H1 (cell line): ENCODE measurements around the gene TTC31. TPM values are rescaled to one million over a fixed set of nuclear protein-coding genes. Genes with fewer than 3 reads are reported as not detected.

ENCODE experiments used
- CHD2 ChIP-seq: IDR thresholded peaks from 2 replicates; pipeline ENCODE4 v1.6.1; 2012; ENCODE audit warnings: low read length, improper control_type of control experiment
- CTBP2 ChIP-seq: IDR thresholded peaks from 2 replicates; pipeline ENCODE4 v1.7.0; 2011; ENCODE audit warnings: borderline replicate concordance, mild to moderate bottlenecking, moderate library complexity, mixed read lengths, low read length; ENCODE audit not compliant: insufficient read depth, insufficient read length
- RNF2 ChIP-seq: fragments of 200-900, 300-1000 bp; sonication (generic); IDR thresholded peaks from 2 replicates; pipeline ENCODE4 v1.7.1; 2016; ENCODE audit warnings: borderline replicate concordance, low read depth, mild to moderate bottlenecking, antibody characterized with exemption, low read length; ENCODE audit not compliant: poor library complexity, severe bottlenecking; ENCODE audit errors: missing control alignments
- polyA plus RNA-seq, 7 experiments: library from polyadenylated mRNA; depleted of rRNA in 3 of 7; stranded (reverse) in 5 of 7; unstranded in 2 of 7; fragments of >200 nt in 5 of 7; fragments of 200-250 nt in 2 of 7; gene quantifications; 1 replicate in 5 of 7; 2 replicates in 1 of 7; 4 replicates in 1 of 7; pipeline versions ENCODE4 v1.2.1 to v1.2.3, GENCODE V29; 2011 to 2013; ENCODE audit warnings: missing spikeins in 2 of 7, mixed read lengths in 2 of 7
- total RNA-seq: library from RNA; stranded (reverse); fragmentation: NEBNext Ultra II Directional; extraction: Animal tissue kit (Norgen Biotek cat#: 25700); gene quantifications from 2 replicates; pipeline ENCODE4 v1.2.1, GENCODE V29; 2021

Gene TTC31
- total and polyA plus RNA-seq, 2 of the 8 experiments (the other 6 are each of a cell fraction or from before 2014, with no cell fraction given), result 28.8 to 29.9 TPM

GRCh38 chr2:74498500-74499266 lies 15.8 kb downstream of the TTC31 start (continued):
- peak; percentile 52 for TF ChIP-seq CHD2
- TF ChIP-seq RNF2, result peak; percentile 71
- TF ChIP-seq CTBP2, result peak; percentile 53
